ENCODE results near the gene SPATA32.

GRCh38 chr17:45242029-45242414, 19.9 kb downstream of the SPATA32 start:
- TF ChIP-seq, protein P1, sequence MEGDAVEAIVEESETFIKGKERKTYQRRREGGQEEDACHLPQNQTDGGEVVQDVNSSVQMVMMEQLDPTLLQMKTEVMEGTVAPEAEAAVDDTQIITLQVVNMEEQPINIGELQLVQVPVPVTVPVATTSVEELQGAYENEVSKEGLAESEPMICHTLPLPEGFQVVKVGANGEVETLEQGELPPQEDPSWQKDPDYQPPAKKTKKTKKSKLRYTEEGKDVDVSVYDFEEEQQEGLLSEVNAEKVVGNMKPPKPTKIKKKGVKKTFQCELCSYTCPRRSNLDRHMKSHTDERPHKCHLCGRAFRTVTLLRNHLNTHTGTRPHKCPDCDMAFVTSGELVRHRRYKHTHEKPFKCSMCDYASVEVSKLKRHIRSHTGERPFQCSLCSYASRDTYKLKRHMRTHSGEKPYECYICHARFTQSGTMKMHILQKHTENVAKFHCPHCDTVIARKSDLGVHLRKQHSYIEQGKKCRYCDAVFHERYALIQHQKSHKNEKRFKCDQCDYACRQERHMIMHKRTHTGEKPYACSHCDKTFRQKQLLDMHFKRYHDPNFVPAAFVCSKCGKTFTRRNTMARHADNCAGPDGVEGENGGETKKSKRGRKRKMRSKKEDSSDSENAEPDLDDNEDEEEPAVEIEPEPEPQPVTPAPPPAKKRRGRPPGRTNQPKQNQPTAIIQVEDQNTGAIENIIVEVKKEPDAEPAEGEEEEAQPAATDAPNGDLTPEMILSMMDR (IDR thresholded peaks at IDR 0.05) = no peak
- no peak for TF ChIP-seq POLR2A (IDR thresholded peaks at IDR 0.05)

Data from thyroid gland (tissue), 4 donors.